Activated naive CD4-positive, alpha-beta T cell (primary cell): ENCODE results near the gene C5orf52.
"Not testable (repeated sequence)": the region's sequence is repeated elsewhere in the genome, so short reads cannot be mapped to it uniquely, and the experiment has no call there.

Source experiments
- DNase-seq, 4 experiments: peaks; one replicate each; lab custom pipeline; 2025; lab: John Stamatoyannopoulos, UW

The C5orf52 gene

DNA sequence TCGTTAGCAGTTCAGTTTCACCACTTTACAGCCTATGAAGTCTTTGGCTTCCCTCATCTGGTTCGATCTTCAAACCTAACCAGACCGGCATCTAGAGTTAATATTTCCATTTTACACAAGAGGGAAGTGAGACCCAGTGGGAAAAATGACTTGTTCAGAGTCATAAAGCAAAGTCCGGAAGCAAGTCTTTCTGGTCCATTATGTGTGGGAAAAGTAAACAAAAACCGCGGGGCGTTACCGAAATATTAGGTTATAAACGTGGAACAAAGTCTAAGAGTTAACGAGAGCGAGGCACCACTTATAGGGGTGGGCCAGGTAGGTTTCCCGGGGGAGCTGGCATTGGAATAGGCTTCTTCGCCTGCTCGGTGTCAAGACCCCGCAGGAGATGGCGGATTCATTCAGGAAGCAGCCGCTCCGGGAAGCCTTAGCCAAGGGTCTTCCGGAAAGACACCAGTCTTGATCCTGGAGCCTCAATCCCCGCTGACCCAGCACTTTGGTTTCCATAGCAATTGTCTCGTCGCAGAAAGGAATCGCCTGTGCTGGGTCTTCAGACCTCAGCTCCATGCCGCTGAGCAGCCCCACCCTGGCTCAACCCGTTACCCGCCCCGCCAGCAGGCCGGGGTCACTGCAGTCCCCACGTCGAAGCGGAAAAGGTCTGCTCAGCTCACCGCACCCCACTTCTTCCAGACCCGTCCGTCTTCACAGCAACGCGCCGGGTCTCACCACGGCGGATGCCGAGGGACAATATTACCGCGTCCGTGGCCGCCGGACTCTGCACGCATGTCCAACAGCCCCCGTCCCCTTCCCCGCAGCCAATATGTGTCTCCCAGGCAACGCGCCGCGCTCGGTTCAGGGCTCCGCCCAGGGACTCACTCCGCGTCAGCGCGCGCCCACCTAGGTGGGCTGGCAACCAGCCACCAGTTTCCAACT, at the start of gene C5orf52:
Gene C5orf52, plus strand, starts transcription at position 872 of the 930 bp plus-strand sequence. CDS start 82 bp downstream, outside the sequence.
- no peak for DNase-seq

DNA sequence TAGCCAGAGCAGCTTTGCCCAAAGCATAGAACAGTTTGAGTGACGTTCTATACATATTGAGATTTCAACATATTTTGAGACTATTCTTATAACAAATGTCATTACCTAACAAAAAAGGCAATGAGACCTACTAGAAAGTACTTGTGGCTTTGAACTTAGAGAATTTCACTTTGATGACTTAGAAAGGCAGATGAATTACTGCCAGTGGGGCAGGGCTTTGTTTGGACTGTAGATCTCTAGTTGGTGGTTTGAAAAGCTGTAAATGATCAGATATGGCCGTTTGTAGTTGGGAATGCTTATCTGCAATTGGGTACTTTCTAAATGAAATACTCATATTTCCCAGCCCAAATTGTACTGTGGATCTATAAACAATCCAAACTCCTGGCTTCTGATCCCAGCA, 47.2 kb upstream of the C5orf52 start:
- DNase-seq = no peak

DNA sequence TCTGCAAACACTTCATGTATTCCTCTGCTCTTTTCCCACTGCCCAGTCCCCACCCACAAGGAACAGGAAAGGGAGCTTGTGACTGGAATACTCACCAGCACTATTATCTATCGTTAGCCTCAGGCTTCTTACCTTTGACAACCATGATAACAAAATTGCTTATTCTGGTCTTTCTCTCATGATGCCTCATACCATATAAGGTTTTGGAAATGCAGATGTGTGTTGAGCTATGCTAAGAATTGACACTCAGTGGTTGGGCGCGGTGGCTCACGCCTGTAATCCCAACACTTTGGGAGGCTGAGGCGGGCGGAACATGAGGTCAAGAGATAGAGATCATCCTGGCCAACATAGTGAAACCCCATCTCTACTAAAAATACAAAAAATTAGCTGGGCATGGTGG, 44.5 kb upstream of the C5orf52 start:
- DNase-seq = no peak

DNA sequence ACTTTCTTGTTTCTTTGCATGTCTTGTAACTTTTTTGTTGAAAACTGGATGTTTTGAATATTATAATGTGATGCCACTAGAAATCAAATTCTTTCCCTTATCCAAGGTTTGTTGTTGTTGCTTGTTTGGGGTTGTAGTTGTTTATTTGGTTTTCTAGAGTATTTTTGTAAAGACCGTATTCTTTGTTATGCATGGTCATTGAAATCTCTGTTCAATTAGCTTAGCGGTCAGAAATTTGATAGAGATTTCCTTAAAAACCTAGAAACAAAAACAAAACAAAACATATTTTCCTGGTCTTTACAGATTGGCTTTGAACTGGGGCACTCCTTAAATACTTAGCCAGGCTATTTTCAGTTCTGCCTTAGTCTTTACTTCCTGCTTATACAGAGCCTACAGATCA, 41.0 kb upstream of the C5orf52 start:
- DNase-seq = no peak

DNA sequence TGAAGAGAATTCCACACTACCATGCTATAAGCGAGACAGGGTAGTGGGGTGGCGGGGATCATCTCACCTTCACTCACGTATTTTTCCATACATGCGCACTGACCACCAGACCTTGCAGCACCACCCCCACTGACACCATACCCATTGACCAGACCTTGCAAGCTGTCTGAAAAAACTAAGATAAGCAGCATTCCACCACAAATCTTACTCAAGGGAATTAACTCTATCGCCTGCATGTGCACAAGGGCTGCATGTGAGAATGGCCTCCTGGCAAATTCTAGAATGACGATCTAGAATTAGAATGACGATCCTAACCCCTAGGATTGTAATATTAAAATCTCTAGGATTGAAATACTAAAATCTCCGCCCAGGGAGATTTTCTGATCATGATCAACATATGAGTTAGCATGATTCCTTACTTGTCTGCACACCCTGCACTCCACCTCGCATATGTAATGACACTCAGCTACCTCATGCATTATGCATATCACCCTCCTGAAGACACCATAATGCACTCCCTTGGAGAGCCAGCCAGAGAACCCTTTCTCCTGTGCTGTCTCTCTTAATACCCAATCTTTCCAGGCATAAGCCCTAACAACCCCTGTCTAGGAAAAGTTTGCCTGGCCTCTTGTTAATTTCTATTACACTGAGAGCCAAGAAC, 30.8 kb upstream of the C5orf52 start:
- no peak for DNase-seq

DNA sequence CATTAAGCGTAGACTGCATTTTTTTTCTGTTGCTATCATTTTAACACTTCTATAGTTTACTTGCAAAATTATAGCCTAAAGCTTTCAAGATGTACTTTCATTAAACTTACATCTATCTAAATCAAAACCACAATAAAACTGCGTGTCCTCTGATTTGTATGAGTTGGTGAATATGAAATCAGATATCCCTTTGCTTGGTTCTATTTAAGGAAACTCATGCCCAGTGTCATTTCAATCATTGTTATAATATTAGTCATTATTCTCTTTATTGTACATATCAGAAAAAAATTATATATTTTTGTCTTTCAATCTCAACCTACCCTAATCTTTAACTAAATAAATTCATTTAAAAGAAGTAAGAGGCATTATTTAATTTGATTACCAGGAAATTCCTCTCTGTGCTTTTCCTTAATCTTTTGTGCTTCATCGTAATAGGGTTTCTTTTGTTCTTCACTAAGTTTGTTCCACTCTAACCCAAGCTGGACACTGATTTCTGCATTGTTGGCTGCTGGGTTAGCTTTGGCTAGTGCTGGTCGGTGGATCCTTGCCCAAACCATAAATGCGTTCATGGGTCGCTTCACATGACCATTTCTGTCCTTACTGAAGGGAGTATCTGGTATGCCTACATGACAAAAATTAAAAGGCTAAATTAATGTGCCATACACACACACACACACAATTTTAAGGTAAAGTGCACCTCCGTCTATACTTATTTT, 22.9 kb upstream of the C5orf52 start:
- DNase-seq = no peak

DNA sequence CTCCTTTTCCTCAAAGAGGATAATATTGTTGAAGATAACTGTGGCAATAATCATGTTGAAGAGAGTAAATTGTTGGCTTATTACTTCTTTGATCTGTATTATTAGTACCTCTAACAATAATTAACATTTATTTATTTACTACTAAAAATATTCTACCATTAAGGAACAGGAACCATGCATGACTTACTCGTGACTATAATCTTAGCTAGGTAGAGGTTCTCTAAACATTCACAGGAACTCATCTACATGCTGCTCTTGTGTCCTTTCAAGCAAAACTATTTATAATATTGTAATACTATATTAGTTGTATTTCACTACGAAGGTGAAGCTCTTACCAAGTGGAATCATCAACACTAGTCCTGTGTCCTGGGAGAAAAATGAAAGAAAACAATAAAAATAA, 22.2 kb upstream of the C5orf52 start:
- DNase-seq = no peak

DNA sequence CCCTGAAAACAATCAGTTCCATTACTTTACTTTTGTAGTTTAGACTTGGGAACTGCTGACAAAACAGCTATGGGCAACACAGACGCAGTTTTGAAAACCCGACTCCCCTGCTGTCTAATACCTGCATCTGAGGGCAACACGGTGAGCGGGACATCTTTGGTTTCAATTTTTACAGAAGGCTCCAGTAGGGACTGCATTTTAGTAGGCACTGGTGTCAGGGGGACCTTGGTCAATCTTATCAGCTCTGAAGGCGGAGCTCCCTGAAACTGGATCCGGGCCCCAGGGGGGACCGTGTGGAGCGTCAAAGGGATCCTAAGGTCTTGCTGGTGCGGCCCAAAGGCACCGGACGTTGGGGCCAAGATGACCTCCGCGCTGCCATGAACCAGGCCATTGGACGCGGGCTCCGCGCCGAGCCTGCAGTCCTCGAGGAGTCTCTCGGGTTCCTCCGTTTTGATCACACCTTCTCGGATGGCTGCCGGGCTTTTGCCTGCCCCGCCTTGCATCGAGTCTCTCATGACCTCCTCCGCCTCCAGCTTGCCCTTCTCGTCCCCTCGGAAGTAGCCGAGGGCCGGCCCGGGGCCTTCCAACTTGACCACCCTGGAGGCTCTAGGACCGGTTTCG, 20.2 kb upstream of the C5orf52 start:
- no peak for DNase-seq

DNA sequence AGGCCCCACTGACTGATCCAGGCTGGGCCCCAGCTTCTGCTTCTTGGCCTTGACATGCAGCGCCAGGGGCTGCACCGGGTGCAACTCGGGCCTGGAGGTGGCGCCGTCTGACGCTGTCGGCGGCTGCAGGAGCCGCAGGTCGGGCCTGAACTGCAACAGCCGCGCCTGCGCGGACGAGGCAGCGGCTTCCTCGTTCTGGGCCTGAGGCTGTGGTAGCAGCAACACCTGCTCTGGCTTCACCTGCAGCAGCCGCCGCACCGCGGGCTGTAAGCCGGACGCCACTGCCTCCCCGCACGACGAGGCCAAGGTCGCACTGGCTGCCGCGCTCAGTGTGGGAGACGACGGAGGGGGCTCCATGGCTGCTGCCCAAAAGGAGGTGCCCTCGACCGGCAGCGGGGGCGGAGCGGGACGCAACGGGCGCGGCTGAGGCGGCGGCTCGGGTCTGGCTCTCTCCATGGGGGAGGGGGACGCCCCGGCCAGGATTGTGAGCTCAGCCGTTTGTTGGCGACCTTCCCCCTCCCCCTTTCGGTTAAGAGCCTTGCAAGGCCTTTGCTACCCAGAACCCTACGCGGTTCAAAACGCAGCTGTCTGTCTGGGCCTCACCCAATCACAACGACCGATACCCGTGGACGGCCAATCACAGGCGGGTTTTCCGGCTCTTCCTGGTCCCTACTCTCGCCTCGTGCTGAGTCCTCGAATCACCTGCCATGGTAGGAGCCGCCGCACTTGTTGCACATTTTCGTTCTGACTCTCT, 19.5 kb upstream of the C5orf52 start:
- peak; percentile 14 to 72 (median 49) for DNase-seq

DNA sequence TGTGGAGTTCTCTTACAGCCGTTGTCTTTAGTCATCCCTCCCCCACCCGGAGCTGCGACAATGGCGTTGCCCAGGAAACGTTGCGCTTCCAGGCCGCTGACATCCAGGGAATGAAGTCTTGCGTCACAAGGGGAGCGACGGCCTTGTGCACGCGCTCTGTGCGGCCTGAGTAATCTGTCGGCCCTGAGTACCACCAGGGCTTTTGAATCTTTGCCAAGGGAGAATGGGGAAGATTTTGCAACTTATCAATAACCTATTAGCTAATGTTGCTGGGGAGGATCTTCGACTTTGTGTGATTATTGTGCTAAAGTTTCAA, 19.0 kb upstream of the C5orf52 start, which contains the start of gene SOX30:
Gene SOX30, minus strand, starts transcription at position 62 of the 316 bp plus-strand sequence. CDS start 360 bp downstream, outside the sequence.
- DNase-seq = no peak

DNA sequence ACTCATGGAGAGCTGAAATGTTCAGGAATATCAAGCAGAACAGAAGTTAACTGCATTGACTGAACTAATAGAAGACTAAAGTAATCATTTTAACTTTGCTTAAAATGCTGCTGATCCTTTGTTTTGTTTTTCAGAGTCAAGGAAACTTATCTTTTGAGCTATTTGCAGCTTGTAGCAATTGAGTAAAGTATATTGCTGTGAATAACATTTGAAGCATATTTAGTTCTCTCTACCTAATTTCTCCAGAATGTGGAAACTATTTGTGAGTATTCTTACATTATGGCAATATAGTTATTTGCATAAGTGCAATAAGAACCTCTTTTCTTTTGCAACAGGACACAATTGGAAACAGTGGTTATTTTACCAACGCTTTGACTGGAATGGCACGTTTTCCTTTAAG, 13.8 kb upstream of the C5orf52 start:
- DNase-seq = no peak

DNA sequence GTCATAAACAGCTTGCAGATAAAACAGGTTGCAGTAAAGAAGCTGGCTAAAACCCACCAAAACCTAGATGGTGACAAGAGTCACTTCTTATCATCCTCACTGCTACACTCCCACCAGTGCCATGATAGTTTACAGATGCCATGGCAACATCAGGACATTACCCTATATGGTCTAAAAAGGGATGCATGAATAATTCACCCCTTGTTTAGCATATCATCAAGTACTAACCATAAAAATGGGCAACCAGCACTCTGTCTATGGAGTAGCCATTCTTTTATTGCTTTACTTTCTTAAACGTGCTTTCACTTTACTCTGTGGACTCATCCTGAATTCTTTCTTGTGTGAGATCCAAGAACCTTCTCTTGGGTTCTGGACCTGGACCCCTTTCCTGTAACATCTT, 12.4 kb upstream of the C5orf52 start:
- no peak for DNase-seq

DNA sequence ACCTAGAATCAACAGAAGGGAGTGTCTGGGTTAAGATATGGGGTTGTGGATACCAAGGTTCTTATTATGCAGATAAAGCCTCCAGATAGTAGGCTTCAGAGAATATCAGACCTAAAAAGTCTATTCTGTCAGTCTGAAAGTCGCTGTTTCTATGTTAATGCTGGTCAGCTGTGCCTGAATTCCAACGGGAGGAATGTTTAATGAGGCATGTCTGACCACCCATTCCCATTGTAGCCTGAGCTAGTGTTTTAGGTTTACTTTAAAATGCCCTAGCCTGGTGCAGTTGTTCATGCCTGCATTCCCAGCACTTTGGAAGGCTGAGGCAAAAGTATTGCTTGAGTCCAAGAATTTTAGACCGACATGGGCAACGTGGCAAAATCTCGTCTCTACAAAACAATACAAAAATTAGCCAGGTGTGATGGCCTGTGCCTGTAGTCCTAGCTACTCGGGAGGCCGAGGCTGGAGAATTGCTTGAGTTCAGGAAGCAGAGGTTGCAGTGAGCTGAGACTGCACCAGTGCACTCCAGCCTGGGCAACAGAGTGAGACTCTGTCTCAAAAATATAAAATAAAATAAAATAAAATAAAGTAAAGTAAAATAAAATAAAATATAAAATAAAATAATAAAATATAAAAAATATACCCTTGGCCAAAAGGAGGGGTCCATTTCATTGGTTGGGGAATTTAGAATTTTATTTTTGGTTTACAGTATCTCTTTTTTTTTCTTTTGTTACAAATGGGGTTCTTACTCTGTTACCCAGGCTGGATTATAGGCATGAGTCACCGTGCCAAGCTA, 11.3 kb upstream of the C5orf52 start:
- no peak for DNase-seq

DNA sequence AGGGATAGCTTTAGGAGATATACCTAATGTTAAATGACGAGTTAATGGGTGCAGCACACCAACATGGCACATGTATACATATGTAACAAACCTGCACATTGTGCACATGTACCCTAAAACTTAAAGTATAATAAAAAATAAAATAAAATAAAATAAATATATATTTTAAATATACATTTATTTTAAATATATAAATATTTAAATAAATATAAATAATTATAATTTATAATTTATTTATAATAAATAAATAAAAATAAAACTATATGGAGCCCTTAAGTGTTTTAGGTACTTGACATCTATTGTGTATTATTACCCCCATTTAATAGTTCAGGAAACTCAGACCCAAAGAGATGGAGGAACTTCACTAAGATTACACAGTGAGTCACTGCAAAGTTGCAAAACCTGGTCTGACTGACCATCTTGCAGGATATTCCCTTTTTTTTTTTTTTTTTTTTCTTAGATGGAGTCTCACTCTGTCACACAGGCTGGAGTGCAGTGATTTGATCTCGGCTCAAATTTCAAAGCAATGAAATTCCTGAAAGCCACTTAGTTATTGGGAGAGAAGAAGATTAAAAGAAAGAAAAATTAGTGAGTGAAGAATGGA, 5.8 kb upstream of the C5orf52 start:
- DNase-seq = no peak

DNA sequence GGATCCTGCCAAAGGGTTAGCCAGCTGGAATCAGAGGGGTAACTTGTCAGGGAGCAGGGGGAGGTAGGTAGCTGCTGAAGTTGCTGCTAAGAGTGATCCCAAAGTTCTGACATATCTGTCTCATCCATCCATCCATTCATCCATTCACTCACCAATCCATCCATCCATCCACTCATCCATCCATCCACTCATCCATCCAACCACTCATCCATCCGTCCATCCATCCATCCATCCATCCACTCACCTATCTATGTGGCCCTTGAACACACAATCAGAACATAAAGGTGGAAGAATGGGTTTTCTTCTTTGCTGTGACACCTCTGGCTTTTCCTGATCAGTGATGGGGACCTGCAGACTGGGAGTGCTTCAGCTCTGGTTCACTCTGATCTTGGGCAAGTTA, 3.0 kb upstream of the C5orf52 start:
- DNase-seq = no peak

DNA sequence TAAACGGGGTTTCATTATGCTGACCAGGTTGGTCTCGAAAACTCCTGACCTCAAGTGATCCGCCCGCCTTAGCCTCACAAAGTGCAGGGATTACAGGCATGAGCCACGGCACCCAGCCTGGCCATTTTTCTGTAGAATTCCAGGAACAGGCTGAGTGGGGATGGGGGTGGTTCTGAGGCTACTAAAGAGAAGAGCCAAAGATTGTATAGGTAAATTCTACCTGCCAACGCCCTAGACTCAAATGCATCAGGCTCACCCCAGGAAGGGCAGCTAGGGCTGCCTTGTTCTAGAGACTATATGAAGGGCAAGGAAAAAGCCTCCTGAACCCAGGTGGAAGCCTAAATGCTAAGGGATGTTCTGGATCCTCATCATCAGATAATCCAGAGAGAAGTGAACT, 1.6 kb upstream of the C5orf52 start:
- DNase-seq = no peak

DNA sequence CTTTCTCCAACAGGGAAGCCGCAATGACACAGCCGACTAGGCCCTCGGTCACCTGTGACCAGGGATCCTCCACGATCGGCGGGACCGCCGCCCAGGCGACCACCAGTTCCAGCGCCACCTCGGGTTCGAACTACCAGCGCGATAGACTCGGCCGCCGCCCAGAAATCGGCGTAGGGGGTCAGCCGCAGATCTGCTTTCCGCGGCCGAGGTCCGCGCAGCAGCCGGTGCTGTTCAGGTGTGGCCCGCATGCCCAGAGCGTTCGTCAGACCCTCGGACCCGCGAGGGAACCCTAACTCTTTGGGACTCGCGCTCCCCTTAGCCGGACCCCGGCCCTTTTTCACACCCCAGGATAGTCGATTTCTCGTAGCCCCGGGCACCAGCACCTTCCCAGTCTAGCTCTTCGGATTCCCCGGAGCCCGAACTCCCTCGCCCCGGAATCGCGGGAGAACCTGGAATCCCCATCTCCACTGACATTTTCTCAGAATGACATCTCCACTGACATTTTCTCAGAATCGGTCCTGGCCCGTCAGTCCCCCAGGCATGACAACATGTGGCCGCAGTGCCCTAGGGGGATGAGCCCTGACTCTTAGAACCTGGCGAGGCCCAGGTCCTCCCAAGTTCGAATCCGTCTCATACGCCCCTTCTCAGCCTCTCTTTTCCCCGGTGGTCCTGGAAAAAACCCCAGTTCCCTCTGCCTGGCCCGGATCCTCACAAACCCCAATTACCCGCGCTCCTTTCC, 428 bp downstream of the C5orf52 start:
- no peak for DNase-seq

DNA sequence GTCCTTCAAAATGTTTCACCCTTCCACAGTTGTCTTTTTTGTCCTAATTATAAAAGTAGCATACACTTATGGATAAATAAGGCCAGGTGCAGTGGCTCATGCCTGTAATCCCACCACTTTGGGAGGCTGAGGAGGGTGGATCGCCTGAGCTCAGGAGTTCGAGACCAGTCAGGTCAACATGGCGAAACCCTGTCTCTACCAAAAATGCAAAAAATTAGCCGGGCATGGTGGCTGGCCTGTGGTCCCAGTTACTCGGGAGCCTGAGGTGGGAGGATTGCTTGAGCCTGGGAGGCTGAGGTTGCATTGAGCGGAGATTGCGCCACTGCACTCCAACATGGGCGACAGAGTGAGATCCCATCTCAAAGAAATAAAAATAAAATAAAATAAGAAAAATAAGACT, 1.6 kb downstream of the C5orf52 start:
- DNase-seq = no peak

DNA sequence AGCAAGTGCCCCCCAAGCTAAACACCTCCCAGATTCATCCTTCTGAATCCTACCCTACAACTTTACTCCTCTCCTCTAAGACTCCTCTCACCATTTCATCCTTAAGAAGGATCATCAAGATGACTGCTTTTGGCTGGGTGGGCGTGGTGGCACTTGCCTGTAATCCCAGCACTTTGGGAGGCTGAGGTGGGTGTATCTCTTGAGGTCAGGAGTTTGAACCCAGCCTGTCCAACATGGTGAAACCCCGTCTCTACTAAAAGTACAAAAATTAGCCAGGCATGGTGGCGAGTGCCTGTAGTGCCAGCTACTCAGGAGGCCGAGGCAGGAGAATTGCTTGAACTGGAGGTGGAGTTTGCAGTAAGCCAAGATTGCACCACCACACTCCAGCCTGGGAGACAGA, 3.0 kb downstream of the C5orf52 start:
- not testable (repeated sequence) for DNase-seq

DNA sequence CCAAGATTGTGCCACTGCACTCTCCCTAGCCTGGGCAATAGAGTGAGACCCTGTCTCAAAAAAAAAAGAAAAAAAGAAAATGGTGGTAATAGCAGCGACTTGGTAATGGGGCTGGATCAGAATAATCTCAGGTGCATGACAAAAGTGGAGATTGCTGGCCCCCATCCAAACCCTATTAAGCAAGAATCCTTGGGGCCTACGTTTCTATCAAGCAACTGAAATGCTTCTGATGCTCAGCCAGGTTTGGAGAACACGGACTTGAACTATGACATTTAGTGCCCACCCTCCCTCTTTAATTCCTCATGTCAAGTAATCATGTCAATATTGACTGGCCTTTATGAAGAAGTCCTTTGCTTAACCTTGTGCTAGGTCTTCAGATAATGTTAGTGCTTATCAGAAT, 6.6 kb downstream of the C5orf52 start:
- no peak for DNase-seq
